Epidermal melanocyte (primary cell): ENCODE data around the gene TMC1.

Experiments used
- DNase-seq: peaks from one replicate; pipeline ENCODE4 v3.0.0; 2011; ENCODE audit warnings: low spot score; ENCODE audit not compliant: insufficient read length

TMC1 gene

DNA sequence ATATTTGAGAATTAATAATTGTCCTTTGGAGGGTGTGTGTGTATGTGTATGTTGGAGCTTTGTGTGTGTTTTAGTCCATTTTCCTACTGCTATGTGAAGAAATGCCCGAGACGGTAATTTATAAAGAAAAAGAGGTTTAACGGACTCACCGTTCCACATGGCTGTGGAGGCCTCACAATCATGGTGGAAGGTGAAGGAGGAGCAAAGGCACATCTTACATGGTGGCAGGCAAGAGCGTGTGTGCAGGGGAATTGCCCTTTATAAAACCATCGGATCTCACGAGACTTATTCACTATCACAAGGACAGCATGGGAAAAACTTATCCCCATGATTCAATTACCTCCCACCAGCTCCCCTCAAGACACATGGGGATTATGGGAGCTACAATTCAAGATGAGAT lies 44.1 kb downstream of the TMC1 start:
- DNase-seq = no peak

DNA sequence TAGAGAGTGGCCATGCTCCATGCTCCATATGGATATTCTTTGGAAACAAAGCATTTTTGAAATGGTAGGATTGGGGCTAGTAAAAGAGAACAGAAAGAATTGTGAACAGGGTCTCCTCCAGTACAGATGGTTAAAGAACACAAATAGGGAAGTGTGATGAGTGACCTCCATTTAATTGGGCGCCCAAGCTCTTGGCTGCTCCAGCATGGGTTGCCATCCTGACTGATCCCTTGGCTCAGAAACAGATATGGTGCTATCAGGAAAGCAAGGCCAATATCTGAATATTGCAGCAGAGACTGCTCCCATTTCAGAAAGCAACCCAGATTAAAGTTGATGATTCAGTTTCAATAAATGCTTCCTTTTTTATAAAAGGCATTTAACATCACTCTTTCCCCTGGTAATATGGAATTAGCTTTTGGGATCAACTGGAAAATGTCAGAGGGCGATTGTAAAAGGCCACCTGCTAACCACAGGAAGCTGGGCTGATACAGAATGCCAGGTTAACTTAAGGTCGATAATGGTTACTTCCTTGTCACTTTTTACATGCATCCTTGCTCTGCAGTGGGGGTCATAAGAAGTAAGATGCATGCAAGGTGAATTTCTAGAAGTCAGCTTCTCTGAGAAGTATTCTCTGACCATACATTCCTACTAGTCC lies 52.9 kb downstream of the TMC1 start:
- DNase-seq = no peak

GRCh38 chr9:72575666-72576065 lies 54.3 kb downstream of the TMC1 start:
- DNase-seq = no peak

DNA sequence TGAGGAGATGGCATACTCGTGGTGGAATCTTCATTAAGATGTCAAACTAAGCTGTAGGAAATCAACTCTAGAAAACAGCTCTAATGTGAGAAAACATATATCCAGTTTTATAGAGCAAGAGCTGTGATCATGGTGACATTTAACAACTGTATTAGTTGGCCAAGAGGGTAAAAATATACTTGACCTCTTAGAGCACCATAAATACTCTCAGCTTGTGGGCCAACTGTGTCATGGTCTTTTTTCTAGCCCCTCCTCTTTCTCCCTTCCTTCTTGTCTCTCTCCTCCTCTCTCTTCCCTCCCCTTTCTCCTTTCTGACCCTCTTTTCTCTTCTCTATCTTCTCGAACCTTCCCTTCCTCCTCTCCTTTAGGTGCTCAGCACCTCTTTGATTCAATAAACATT lies 54.7 kb downstream of the TMC1 start:
- no peak for DNase-seq

DNA sequence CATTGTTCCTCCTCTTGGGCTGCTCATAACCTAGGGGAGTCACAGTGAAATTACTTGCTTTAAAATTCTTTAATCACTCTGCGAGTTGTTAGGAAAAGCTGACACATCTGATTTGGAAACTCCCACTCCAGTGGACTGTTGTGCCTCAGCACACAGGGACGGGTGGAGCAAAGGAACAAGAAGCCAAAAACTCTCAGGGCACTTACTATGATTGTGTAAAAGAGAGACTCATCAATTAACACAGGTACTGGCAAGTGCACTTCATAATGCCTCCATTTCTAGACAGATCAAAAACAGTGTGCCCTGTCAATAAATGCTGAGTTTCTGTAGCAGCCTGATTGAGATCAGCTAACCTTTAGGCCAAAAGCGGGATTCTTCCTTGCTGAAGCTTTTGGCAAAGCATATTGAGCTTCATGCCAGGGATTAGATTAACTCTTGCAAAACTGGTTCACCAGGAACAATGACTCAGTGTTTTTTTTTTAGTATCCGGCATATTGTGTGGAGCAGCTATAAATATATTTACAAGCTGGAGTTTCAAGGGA lies 55.9 kb downstream of the TMC1 start:
- DNase-seq = no peak

DNA sequence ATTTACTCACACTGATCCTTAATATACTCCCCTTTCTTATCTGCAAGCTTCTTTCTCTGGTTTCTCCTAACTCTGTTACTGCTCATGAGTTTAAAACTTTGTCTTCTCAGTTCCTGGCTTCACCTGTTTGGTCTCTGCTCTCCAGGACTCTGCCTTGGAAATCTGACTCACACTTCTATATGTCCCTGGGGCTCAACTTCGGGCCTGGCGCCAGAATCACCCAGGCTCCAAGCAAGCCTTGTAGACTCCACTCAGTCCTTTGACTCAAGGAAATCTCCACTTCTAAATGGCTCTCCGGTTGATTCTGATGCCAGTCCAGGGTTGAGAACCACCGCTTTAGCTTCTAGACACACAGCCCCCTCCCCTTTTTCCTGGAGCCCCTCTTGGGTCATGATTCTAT lies 57.8 kb downstream of the TMC1 start:
- no peak for DNase-seq

DNA sequence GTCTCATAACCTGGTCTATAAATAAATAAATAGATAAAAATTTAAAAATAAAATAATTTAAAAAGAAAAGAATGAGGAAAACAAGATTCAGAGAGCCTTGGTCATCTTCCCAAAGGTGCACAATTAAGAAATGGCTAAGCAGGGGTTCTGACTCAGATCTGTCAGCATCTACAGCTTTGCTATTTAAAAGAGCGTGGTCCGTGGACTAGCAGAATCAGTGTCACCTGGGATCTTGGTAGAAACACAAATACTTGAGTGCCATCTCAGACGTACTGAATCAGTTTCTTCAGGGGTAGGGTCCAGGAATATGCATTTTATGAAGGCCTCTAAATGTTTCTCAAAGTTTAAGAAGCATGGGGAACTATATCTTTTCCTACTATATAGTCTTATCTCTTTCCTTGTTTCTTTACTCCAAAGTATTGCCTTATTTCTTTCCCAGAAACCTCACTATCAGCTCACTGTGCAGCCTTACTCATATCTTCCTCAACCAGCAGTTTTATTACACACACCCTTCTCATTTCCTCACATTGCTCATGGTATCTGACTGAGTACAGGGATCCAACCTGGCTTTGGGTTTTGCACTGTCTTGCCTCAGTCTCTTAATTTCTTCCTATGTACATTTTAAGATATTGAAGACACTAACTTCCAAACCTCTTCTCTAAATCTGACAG lies 58.6 kb downstream of the TMC1 start:
- no peak for DNase-seq

DNA sequence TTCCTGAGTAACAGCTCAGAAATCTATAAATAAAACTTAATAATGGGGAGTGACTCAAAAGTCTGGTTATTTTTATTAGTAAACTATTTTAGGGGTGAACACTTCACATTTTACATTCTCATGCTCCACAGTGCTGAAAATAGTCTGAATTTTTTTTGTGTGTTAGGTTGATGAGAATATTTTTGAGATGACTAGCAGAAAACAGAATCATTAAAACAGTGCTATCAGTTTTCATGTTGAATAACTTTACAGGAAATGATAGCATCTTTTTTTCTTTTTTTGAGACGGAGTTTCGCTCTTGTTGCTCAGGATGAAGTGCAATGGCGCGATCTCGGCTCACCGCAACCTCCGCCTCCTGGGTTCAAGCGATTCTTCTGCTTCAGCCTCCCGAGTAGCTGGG lies 60.3 kb downstream of the TMC1 start:
- DNase-seq = no peak

- no peak for DNase-seq
These were observed 62.0 kb downstream of the TMC1 start for GRCh38 chr9:72583370-72583769.

GRCh38 chr9:72586388-72587130 lies 65.2 kb downstream of the TMC1 start:
- no peak for DNase-seq

GRCh38 chr9:72588336-72588735 lies 66.9 kb downstream of the TMC1 start:
- DNase-seq = no peak

- no peak for DNase-seq
These were observed 68.5 kb downstream of the TMC1 start for GRCh38 chr9:72589667-72590521.

- no peak for DNase-seq
These were observed 69.4 kb downstream of the TMC1 start for GRCh38 chr9:72590824-72591223.

GRCh38 chr9:72592502-72593403 lies 71.3 kb downstream of the TMC1 start:
- peak; percentile 25 for DNase-seq

GRCh38 chr9:72596451-72597180 lies 75.2 kb downstream of the TMC1 start:
- no peak for DNase-seq

DNA sequence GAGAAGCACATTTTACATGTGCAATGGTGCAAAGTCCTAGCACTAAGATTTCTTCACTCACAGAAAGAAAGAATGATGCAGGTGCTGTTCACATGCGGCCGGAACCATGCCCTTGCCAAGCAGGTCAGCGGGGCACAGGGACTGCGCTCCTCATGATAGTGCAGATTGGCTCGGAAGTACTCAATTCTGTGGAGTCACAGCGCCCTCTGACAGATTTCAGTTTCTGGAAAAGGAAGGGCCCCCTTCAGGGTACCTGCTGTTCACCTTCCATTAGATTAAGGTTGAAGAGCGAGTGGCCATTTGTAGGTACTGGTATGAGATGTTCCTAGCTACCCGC lies 75.7 kb downstream of the TMC1 start:
- DNase-seq = no peak

DNA sequence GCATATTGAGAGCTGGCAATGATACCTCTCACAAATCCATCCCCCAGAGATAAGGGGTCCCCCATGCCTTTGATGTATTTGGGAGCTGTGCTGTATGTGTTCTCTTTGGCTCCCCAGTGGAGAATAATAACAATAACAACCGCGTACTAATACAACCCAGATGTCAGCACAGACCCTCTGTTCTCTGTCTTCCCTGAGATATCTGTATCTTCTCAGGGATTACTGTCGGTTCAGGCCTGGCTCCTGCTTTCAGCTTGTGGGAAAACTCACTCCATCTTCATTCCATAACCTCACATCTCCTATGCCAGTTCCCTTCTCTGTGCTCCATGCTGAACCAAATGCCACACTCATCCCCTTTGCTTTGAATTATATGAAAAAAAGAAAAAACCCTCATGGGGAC lies 76.2 kb downstream of the TMC1 start:
- DNase-seq = no peak

- no peak for DNase-seq
These were observed 77.2 kb downstream of the TMC1 start for GRCh38 chr9:72598639-72599038.

GRCh38 chr9:72599874-72600534 lies 78.6 kb downstream of the TMC1 start:
- no peak for DNase-seq
